ENCODE data around the gene AK6.
"Not testable (repeated sequence)": the region's sequence is repeated elsewhere in the genome, so short reads cannot be mapped to it uniquely, and the experiment has no call there.

Gene AK6

GRCh38 chr5:69369340-69370121 is at the start of gene AK6, which contains the start of the genes RAD17 and TAF9:
TSS of gene AK6 (minus strand) at chr5:69369520. CDS start at chr5:69369490, 30 bp downstream.
TSS of gene RAD17 (plus strand) at chr5:69369818. CDS start at chr5:69372209, 2,391 bp downstream.
TSS of gene TAF9 (minus strand) at chr5:69369520. CDS start at chr5:69365737, 3,783 bp downstream.
- DNase-seq (ENCODE audit: low spot score), result peak; percentile 90

- no peak for DNase-seq (ENCODE audit: low spot score)
These were observed 49.2 kb upstream of the AK6 start for GRCh38 chr5:69418554-69418953.

GRCh38 chr5:69416699-69417098 is 47.4 kb upstream of the AK6 start:
- DNase-seq (ENCODE audit: low spot score), result no peak

- DNase-seq (ENCODE audit: low spot score), result no peak
These were observed 46.9 kb upstream of the AK6 start for GRCh38 chr5:69416180-69416579.

- DNase-seq (ENCODE audit: low spot score), result no peak
These were observed 46.3 kb upstream of the AK6 start for GRCh38 chr5:69415584-69415958.

GRCh38 chr5:69414885-69415583 is 45.7 kb upstream of the AK6 start, which contains the start of gene MARVELD2:
TSS of gene MARVELD2 (plus strand) at chr5:69415116. CDS start at chr5:69419386, 4,270 bp downstream.
- peak; percentile 69 for DNase-seq (ENCODE audit: low spot score)

GRCh38 chr5:69404659-69405330 is 35.5 kb upstream of the AK6 start:
- DNase-seq (ENCODE audit: low spot score), result no peak

GRCh38 chr5:69378376-69378775 is 9.1 kb upstream of the AK6 start:
- DNase-seq (ENCODE audit: low spot score), result no peak

- DNase-seq (ENCODE audit: low spot score), result peak; percentile 60
These were observed 5.7 kb upstream of the AK6 start for GRCh38 chr5:69374911-69375446.

- DNase-seq (ENCODE audit: low spot score), result no peak
These were observed 3.1 kb upstream of the AK6 start for GRCh38 chr5:69372394-69372793.

GRCh38 chr5:69370335-69370734 is 1.0 kb upstream of the AK6 start:
- not testable (repeated sequence) for DNase-seq (ENCODE audit: low spot score)

GRCh38 chr5:69368458-69369339 is 621 bp downstream of the AK6 start:
- no peak for DNase-seq (ENCODE audit: low spot score)

GRCh38 chr5:69367697-69368279 is 1.5 kb downstream of the AK6 start:
- DNase-seq (ENCODE audit: low spot score), result no peak

- no peak for DNase-seq (ENCODE audit: low spot score)
These were observed 4.5 kb downstream of the AK6 start for GRCh38 chr5:69364850-69365249.

GRCh38 chr5:69364414-69364813 is 4.9 kb downstream of the AK6 start:
- DNase-seq (ENCODE audit: low spot score), result peak; percentile 41

- no peak for DNase-seq (ENCODE audit: low spot score)
These were observed 8.9 kb downstream of the AK6 start for GRCh38 chr5:69360442-69360841.

- DNase-seq (ENCODE audit: low spot score), result no peak
These were observed 9.6 kb downstream of the AK6 start for GRCh38 chr5:69359699-69360098.

GRCh38 chr5:69350664-69351063 is 18.7 kb downstream of the AK6 start:
- no peak for DNase-seq (ENCODE audit: low spot score)

- no peak for DNase-seq (ENCODE audit: low spot score)
These were observed 26.2 kb downstream of the AK6 start for GRCh38 chr5:69343083-69343482.

- DNase-seq (ENCODE audit: low spot score), result no peak
These were observed 27.7 kb downstream of the AK6 start for GRCh38 chr5:69341520-69342161.

All from germinal center (tissue), 1 donor.